Loucy (cell line): Measurements from ENCODE around the gene GAK.

Experiments
- CTCF ChIP-seq: fragments of 200-600 bp; sonication (generic); conservative IDR thresholded peaks from 2 replicates; pipeline ENCODE4 v1.5.1; 2014; ENCODE audit warnings: mild to moderate bottlenecking, antibody characterized with exemption, low read length
- EZH2phosphoT487 ChIP-seq: fragments of 200-600 bp; IDR thresholded peaks from 2 replicates; pipeline ENCODE4 v1.6.1; 2018; ENCODE audit warnings: antibody characterized with exemption, mild to moderate bottlenecking, moderate library complexity, borderline replicate concordance

- TF ChIP-seq CTCF (no peak), EZH2phosphoT487 (no peak)
Observed at GRCh38 chr4:866068-866760, 65.9 kb downstream of the GAK start.
